GM12892 (cell line): ENCODE measurements around the gene RGS14.

ENCODE experiments used
- DNase-seq: peaks from one replicate; pipeline ENCODE4 v3.0.0; 2011; ENCODE audit not compliant: insufficient read length
- FAIRE-seq: peaks from 2 replicates; lab custom pipeline; 2011; peaks lifted over from hg19 to GRCh38; lab: Jason Lieb, UNC
- POLR2AphosphoS5 ChIP-seq: IDR thresholded peaks from 2 replicates; pipeline ENCODE4 v1.6.1; 2011; ENCODE audit warnings: low read depth, low read length, control low read depth
- TAF1 ChIP-seq: IDR thresholded peaks from 2 replicates; pipeline ENCODE4 v1.6.1; 2011; ENCODE audit warnings: low read depth, mild to moderate bottlenecking, control low read depth, low read length, borderline replicate concordance

The RGS14 gene

GRCh38 chr5:177421062-177421798, 63.5 kb downstream of the RGS14 start:
- DNase-seq (no peak), FAIRE-seq (no peak)
- no peak for TF ChIP-seq POLR2AphosphoS5
- TF ChIP-seq TAF1: no peak
